GM13976 (cell line): ENCODE data around the gene TXNDC9.

Experiments used
- DNase-seq: peaks from one replicate; pipeline ENCODE4 v3.0.0; 2012; ENCODE audit warnings: low spot score
- CTCF ChIP-seq: IDR thresholded peaks from 2 replicates; pipeline ENCODE4 v1.5.1; 2012; ENCODE audit warnings: borderline replicate concordance, mild to moderate bottlenecking; ENCODE audit not compliant: insufficient read depth; ENCODE audit errors: extremely low read depth, missing control alignments, control extremely low read depth
- in situ Hi-C: fragments of 300-500 bp; cut with MboI; formaldehyde crosslinking; loops from one replicate; pipeline ENCODE4 v1.12.0; 2022; ENCODE audit warnings: low sequenced_read_pairs, mixed read lengths, inconsistent platforms; ENCODE audit not compliant: unreplicated experiment

Gene TXNDC9

DNA sequence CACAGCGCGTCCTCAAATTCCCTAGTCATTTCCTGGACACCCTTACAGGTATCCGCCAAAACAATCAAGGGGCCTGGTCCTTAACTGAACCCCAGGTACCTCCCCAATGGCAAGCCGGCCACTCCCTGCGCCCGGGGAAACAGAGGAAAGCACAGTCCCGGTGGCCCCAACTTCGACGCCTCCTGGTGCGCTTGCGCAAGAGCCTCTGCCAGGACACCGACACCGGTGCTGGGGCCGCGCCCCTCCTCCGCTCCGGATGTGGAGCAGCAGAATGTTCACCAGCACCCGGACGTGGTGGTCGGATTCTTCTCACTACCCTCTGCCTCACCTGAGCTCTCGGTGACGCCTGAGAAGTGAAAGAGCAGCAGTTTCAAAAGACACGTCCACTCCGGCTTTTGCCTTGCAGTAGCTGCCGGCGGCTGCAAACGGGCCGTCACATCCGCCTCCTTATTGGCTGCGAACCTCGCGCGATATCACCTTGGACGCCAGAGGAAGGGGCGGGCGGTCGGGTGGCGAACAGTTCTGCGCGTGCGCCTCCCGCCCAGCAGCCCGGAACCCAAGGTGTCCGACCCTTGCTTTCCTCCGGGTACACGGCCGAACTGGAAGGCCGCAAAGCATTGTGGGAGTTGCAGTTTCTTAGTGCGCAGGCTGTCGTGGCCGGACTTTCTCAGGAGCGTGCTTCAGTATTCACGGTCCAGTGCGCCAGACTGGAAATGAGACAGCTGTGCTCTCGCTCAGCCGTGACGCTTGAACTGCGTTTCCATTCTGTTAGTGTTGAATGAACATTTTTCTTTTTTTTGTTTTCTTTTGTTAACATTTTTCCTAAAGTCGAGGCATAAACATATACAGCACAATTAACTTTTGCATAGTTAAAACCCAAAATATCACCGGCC lies at the start of gene TXNDC9:
Gene TXNDC9, minus strand, starts transcription at position 423 of the 893 bp plus-strand sequence. CDS start 3,123 bp downstream, outside the sequence.
- no peak for TF ChIP-seq CTCF
- DNase-seq, result peak; percentile 98
- in situ Hi-C loops, result no loop called here

- no peak for DNase-seq
- in situ Hi-C loops, result no loop called here
- TF ChIP-seq CTCF, result no peak
Observed at GRCh38 chr2:99382143-99382542, 46.0 kb upstream of the TXNDC9 start.

DNA sequence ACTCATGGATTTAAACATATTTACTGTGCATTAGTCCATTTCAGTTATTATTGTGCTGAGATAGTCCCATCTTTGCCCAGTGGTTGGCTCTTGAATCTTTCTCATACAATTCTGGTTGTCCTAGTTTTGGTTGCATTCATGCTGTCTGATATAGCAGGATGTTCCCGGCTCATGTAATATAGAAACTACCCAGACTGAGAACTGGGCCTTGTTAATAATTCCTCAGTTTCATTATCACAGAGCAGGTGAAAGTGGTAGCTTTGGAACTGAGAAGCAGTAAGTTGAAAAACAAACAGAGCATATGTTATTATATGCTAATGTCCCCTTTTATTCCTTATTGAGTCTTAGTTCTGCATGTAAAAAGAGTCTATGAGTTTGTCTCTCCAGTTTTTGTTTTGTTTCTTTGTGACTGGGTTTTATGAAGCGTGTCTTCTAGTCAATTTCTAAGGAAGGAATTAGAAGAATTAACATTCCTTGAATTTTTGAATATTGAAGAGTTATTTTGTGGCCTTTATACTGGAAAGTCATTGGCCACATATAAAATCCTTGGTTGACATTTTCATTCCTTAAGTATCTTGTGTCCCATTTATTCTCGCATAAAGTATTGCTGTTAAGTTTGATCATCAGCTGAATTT lies 44.4 kb upstream of the TXNDC9 start:
- no peak for TF ChIP-seq CTCF
- DNase-seq, result no peak
- in situ Hi-C loops, result no loop called here

GRCh38 chr2:99377879-99378278 lies 41.7 kb upstream of the TXNDC9 start:
- in situ Hi-C loops, result no loop called here
- no peak for TF ChIP-seq CTCF
- DNase-seq, result no peak

DNA sequence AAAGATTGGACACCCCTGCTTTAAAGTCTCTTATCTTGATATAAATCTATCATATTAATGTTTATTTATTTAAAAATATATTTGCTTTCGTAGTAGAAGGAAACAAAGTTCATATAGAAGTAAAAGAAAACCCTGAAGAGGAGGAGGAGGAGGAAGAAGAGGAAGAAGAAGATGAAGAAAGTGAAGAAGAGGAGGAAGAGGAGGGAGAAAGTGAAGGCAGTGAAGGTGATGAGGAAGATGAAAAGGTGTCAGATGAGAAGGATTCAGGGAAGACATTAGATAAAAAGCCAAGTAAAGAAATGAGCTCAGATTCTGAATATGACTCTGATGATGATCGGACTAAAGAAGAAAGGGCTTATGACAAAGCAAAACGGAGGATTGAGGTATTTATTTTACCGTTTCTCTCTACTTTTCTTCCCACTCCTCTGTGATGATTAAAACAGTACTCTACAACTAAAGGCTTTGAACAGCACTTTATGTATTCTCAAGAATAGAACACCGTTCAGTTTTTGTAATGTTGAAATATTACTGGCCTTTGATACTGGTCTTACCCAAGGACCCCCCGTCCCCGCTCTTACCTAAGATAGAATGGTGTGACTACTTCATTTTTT lies 40.2 kb upstream of the TXNDC9 start:
- no peak for DNase-seq
- TF ChIP-seq CTCF, result no peak
- in situ Hi-C loops, result no loop called here

DNA sequence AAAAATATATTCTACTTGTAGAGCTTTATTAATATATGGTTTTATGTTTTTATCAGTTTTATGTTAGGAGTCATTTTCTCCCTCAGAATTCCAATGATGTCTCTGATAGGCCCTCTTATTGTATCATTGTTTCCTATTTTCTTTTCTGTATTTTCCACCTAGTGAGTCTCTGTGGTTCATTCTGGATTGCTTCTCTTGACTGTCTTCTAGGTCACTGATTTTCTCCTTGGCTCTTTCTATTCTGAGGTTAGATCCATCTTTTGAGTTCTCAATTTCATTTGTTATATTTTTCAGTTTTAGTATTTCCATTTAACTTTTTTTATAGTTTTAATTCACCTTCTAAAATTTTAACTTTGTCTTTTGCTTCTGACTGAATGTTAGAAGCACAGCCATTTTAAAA lies 38.6 kb upstream of the TXNDC9 start:
- in situ Hi-C loops, result no loop called here
- TF ChIP-seq CTCF, result no peak
- no peak for DNase-seq
